ENCODE data around the gene MRM3.

- TF ChIP-seq SIN3A (IDR thresholded peaks at IDR 0.05; ENCODE audit: borderline replicate concordance, insufficient read depth, low read length): no peak
- no peak for TF ChIP-seq POLR2AphosphoS5 (IDR thresholded peaks at IDR 0.05; ENCODE audit: low read depth, low read length)
These were observed 22.2 kb upstream of the MRM3 start for GRCh38 chr17:759964-760363.
